A204.1 (cell line): Measurements from ENCODE around the gene GPRIN2.
"Not testable (repeated sequence)": the region's sequence is repeated elsewhere in the genome, so short reads cannot be mapped to it uniquely, and the experiment has no call there.

ENCODE experiments used
- FAIRE-seq: peaks from 2 replicates; lab custom pipeline; 2012; peaks lifted over from hg19 to GRCh38; lab: Jason Lieb, UNC

Gene GPRIN2

DNA sequence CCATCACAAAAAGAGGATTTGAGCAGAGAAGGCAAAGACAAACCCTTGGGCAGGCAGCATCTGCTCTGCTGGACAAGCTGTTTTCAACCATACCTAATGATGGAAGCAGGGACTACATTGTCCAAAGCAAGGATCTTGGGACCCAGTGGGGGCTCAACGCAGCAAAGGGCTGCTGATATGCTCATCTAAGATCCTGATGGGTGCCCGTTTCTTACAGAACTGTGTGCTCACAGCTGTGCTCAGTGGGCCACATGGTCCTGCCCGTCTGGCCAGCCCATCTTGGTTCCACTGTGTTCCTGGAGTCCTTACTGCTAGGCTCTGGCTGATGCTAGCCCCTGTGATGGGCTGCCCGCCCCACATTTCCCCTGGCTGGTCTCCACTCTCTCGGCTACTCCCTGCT is 36.1 kb downstream of the GPRIN2 start:
- FAIRE-seq = no peak

DNA sequence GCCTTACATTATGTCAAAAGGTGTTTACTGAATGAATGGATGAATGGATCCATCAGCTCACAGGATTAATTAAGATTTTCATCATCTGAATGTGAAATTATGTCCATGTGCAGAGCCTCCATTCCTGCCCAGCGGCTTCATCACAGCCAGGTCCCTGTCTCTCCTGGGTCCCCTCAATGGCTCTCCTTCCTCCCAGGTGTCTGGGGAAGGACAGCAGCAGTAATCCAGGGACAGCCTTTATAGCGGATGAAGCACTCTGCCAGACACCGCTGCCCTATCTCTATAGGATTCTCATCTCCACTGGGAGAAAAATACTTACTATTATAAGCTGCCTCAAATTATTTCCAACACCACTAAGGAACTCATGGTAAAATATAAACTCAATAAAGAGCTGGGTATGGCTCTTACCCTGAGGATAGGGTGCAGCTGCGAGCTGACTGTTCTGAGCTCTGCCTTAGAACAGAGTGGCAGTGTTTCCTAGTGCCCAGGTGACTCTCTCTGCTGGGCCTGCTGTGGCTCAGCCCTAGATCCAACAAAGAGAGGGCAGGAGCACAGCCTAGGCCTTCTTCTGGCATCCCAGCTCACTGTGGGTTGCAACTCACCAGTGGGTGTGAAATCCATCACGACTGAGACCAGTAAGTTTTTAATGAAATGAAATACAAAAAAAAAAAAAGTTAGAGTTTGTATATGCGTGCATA is 38.3 kb downstream of the GPRIN2 start:
- no peak for FAIRE-seq

DNA sequence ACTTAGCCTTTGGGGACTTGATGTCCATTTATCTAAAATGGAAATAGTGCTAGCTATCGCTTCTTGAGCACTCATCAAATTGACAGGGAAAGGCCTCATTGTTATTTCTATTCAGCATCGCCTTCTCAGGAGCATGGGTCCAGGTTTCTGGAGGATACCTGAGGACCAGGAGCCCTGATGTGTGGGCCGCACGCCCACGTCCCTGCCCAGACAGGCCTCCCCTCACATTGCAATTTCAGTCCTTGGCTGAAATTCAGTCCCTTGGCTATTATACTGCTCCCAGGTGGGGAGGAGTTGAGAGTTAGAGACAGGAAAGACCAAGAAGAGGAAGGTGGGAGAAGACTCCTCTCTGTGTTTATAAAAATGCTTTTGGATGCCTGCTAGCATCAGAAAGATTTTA is 38.9 kb downstream of the GPRIN2 start:
- FAIRE-seq = no peak

DNA sequence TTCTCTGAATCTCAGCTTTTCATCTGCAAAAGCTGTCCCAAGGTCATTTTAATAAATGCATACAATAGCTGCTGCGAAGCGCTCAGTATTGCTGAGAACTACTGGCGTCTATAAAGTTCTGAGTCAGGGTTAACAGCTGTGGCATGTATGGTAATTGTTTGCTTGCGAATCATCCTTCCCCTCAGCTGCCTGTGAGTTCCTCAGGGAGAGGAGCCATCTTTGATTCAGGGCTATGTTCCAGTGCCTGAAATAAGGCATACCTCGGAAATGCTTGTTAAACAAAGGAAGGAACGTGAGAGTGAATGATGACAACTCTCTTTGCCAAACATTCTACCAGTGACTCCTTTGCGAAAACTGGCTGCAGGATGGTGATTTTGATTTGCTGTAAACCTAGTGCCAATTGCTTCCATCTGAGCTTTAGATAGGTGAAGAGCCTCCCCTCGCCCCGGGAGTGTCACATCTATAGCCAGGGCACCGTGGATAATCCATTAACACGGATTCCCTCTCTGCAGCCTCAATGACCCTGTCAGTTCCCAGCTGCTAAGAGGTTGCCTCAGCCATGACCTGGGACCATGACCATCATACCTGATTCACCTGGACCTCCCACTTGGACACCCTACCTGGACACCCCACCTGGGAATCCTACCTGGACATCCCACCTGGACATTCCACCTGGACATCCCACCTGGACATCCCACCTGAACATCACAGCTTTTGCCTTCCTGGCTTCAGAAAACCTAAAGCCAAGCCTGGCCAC is 39.6 kb downstream of the GPRIN2 start:
- FAIRE-seq = no peak

DNA sequence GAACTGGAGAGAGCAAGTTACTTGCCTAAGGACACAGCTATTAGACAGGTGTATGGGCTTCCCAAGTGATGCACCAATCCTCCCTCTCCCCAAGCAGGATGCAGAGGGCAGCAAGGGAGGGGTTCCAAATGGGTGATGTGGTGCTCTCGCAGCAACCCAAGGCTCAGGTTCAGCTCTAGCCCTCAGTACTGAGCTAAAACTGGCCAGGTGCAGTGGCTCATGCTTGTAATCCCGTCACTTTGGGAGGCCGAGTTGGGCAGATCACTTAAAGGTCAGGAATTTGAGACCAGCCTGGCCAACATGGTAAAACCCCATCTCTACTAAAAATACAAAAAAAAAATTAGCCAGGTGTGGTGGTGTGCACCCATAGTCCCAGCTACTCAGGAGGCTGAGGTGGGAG is 40.7 kb downstream of the GPRIN2 start:
- FAIRE-seq = no peak

DNA sequence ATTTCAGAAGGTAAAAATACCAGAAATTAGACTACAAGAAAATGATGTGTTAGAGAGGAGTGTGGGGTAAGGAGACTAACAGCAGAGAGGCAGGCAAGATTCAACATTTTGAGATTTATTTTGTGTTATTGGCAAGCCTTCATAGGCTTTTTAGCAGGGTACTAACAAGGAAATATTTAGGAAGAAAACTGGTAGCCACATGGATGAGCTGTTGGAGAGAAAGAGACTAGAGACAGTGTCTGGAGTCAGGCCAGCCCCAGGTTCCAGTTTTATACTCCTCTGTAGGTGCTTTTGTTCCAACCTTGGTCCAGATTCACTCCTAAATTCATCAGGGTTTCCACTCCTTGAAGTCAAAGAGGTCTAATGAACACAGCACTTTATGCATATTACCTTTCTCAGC is 41.1 kb downstream of the GPRIN2 start:
- no peak for FAIRE-seq

DNA sequence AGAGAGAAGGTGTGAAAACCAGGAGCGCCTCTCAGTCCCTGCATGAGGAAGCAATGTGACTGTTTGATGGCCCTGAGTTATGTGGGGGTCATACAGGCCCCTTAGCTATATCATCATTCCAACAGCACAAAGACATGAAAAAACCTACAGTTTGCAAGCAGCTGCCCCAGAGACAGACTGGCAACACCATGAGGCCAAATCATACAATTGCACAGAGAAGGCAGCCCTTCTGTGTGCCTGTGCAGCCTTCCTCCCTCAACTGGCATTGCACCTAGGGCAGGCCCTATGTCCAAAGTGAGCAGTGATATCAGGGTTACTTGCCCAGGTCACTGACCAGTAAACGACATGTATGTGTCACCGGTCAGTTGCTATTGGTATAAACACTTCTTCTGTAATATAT is 41.6 kb downstream of the GPRIN2 start:
- FAIRE-seq = no peak

DNA sequence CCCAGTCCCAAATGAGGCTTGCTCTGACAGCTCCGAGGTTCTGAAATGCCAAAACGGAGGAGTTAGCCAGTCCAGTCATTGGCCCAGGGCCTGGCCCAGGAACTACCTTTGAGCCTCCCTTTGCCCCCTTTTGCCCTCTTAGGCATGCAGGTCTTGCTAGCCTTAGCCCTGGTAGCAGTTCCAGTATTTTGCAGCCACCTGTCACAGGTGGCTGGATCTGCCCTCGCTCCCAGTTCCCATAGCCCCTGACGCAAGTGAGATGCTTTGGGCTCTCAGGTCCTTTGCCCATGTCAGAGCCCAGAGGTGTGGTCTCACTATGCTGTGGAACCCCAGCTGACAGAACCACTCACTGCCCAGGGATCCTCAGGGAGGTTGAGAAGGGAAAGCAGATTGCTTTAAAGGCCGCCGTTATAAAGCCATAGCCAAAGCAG is 42.0 kb downstream of the GPRIN2 start:
- FAIRE-seq = no peak

DNA sequence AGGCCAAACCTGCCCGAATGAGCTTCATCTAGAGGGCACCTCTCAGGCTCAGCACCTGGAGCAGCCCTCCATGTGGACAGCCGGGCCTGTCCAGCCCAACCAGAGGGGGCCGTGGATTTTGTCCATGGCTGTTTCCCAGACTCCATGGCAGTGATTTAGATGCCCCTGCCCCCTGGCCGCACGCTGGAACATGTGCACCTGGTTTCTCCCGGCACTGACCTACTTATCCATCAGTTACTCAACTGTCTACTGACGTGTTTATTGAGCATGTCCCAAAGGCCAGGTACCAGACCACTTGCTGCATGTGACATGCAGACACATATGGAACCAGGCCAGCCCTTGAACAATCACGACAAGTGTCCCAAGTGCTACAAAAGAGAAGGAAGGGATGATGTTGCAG is 43.1 kb downstream of the GPRIN2 start:
- FAIRE-seq = not testable (repeated sequence)

DNA sequence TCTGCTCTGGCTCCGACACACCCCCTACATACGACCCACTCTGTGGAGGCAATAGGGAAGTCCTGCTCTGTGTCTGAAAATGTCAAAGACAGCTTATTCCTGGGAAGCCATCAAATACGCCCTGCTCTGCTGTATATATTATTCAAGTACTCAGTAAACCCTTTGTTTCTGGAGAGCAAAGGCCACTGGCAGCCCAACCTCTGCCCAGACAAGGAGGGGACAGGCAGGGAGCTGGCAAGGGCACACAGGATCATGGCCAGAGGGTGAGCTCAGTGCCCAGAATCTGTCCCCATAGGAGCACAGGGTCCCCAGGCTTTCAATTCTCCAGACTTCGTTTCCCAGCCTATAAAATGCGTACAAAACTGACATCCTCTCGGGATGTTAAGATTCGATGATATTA is 43.7 kb downstream of the GPRIN2 start:
- not testable (repeated sequence) for FAIRE-seq

DNA sequence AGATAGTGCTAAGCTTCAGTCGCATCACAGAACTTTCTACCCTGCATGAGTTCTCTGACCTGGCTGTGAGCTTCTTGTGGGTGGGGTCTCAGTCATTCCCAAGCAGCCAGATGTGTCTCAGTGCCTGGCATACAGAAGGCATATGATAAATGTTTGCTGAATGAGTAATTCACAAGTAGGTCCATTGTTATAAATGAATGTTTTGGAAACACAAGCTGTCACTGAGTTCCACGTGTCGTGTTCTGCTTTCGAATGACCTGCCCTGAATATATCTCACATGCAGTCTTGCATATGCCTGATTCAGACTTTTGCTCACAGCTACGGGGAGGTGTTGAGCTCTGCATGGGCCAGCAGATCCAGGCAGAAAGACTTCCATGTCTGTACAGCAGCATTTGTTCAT is 44.5 kb downstream of the GPRIN2 start:
- not testable (repeated sequence) for FAIRE-seq
